GM19193 (cell line): ENCODE data around the gene ADGRL2.

Experiments
- POLR2A ChIP-seq: IDR thresholded peaks from 4 replicates; pipeline ENCODE4 v1.6.1; 2011; ENCODE audit not compliant: insufficient read depth, insufficient read length; ENCODE audit errors: extremely low read depth

ADGRL2 gene

GRCh38 chr1:81800695-81801650 is at the start of gene ADGRL2:
Gene ADGRL2 (plus strand): TSS chr1:81800934. CDS start chr1:81836985, 36,051 bp downstream.
- no peak for TF ChIP-seq POLR2A

- TF ChIP-seq POLR2A, result no peak
Measured at GRCh38 chr1:81752840-81753239, 47.9 kb upstream of the ADGRL2 start.

GRCh38 chr1:81754424-81754823 is 46.3 kb upstream of the ADGRL2 start:
- TF ChIP-seq POLR2A, result no peak

GRCh38 chr1:81756872-81757271 is 43.9 kb upstream of the ADGRL2 start:
- TF ChIP-seq POLR2A, result no peak

- TF ChIP-seq POLR2A, result no peak
Measured at GRCh38 chr1:81757398-81758020, 43.2 kb upstream of the ADGRL2 start.

- TF ChIP-seq POLR2A, result no peak
Measured at GRCh38 chr1:81758181-81758580, 42.6 kb upstream of the ADGRL2 start.

GRCh38 chr1:81760477-81761097 is 40.1 kb upstream of the ADGRL2 start:
- TF ChIP-seq POLR2A, result no peak

- TF ChIP-seq POLR2A, result no peak
Measured at GRCh38 chr1:81775510-81775909, 25.2 kb upstream of the ADGRL2 start.

- TF ChIP-seq POLR2A, result no peak
Measured at GRCh38 chr1:81780705-81781454, 19.9 kb upstream of the ADGRL2 start.

GRCh38 chr1:81781749-81782148 is 19.0 kb upstream of the ADGRL2 start:
- TF ChIP-seq POLR2A, result no peak

- no peak for TF ChIP-seq POLR2A
Measured at GRCh38 chr1:81792184-81792583, 8.6 kb upstream of the ADGRL2 start.

GRCh38 chr1:81797701-81798100 is 3.0 kb upstream of the ADGRL2 start:
- no peak for TF ChIP-seq POLR2A

- TF ChIP-seq POLR2A, result no peak
Measured at GRCh38 chr1:81799939-81800694, 617 bp upstream of the ADGRL2 start.

GRCh38 chr1:81801651-81802456 is 1.1 kb downstream of the ADGRL2 start:
- TF ChIP-seq POLR2A, result no peak

GRCh38 chr1:81802457-81802706 is 1.6 kb downstream of the ADGRL2 start:
- no peak for TF ChIP-seq POLR2A
